Measurements from ENCODE around the gene AMMECR1L.

DNA sequence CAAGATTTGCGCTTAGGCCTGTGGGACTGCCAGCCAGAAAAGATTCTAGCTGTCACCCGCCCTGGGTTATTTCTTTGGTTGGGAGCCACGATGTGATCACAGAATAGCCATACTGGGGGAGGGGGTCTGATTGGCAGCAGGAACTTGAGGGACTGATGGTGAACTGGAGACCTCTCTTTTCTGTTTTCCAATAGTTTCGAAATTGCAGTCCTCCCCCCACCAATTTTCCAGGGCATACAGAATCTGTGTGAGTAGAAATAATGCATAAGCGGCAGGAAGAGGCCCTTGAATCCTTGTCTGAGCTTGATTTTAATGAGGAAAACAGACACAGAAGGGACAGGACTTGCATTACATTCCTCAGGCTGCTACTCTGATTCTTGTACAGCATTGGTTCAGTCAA lies 25.6 kb downstream of the AMMECR1L start:
- TF ChIP-seq, protein P1, sequence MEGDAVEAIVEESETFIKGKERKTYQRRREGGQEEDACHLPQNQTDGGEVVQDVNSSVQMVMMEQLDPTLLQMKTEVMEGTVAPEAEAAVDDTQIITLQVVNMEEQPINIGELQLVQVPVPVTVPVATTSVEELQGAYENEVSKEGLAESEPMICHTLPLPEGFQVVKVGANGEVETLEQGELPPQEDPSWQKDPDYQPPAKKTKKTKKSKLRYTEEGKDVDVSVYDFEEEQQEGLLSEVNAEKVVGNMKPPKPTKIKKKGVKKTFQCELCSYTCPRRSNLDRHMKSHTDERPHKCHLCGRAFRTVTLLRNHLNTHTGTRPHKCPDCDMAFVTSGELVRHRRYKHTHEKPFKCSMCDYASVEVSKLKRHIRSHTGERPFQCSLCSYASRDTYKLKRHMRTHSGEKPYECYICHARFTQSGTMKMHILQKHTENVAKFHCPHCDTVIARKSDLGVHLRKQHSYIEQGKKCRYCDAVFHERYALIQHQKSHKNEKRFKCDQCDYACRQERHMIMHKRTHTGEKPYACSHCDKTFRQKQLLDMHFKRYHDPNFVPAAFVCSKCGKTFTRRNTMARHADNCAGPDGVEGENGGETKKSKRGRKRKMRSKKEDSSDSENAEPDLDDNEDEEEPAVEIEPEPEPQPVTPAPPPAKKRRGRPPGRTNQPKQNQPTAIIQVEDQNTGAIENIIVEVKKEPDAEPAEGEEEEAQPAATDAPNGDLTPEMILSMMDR (IDR thresholded peaks at IDR 0.05) = no peak
- no peak for TF ChIP-seq MYC (IDR thresholded peaks at IDR 0.05; ENCODE audit: borderline replicate concordance, low read length)
- no peak for TF ChIP-seq HOXA7 (CRISPR knock-in tag; IDR thresholded peaks at IDR 0.05)
- TF ChIP-seq, protein P2, sequence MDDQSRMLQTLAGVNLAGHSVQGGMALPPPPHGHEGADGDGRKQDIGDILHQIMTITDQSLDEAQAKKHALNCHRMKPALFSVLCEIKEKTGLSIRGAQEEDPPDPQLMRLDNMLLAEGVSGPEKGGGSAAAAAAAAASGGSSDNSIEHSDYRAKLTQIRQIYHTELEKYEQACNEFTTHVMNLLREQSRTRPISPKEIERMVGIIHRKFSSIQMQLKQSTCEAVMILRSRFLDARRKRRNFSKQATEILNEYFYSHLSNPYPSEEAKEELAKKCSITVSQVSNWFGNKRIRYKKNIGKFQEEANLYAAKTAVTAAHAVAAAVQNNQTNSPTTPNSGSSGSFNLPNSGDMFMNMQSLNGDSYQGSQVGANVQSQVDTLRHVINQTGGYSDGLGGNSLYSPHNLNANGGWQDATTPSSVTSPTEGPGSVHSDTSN (IDR thresholded peaks at IDR 0.05) = no peak
- no peak for TF ChIP-seq CBX8 (IDR thresholded peaks at IDR 0.05)
- TF ChIP-seq, protein P3, sequence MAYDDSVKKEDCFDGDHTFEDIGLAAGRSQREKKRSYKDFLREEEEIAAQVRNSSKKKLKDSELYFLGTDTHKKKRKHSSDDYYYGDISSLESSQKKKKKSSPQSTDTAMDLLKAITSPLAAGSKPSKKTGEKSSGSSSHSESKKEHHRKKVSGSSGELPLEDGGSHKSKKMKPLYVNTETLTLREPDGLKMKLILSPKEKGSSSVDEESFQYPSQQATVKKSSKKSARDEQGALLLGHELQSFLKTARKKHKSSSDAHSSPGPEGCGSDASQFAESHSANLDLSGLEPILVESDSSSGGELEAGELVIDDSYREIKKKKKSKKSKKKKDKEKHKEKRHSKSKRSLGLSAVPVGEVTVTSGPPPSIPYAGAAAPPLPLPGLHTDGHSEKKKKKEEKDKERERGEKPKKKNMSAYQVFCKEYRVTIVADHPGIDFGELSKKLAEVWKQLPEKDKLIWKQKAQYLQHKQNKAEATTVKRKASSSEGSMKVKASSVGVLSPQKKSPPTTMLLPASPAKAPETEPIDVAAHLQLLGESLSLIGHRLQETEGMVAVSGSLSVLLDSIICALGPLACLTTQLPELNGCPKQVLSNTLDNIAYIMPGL (CRISPR knock-in tag; IDR thresholded peaks at IDR 0.05; ENCODE audit: borderline replicate concordance) = no peak
